Activated CD8-positive, alpha-beta memory T cell treated with anti-CD3 and anti-CD28 coated beads, Interleukin-2, amount 50 U/mL, for 1 hour (primary cell): Measurements from ENCODE around the gene KBTBD13.

Experiments used
- DNase-seq: peaks from one replicate; pipeline ENCODE4 v3.0.0-alpha.2; 2020; ENCODE audit errors: extremely low read depth

The KBTBD13 gene

DNA sequence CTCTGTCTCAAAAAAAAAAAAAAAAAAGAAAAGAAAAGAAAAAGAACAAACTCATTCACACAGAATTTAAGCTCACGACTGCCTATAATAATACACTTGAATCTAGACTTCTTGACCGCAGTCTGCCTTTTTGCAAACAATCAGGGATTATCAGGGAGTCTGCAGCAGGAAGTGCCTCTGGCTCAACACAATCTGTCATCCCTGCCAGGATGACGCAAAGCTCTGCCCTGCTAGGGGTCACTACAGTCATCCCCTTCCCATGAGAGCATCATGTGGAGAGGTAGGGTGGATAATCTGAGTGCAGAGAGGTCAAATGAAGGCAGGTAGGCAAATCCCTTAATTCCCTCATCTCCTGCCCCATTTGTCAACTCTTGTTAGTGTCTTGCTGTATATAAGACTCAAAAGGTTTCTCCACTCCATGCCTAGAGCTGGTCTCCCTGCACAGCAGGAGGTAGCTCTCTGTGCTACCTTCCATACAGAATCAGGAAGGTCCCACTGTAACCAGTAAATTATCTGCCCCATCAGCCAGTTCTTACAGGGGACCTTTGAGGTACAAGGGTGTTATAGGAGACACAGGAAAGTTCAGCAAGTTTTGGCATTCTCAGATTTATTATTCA is 34.2 kb downstream of the KBTBD13 start:
- no peak for DNase-seq

DNA sequence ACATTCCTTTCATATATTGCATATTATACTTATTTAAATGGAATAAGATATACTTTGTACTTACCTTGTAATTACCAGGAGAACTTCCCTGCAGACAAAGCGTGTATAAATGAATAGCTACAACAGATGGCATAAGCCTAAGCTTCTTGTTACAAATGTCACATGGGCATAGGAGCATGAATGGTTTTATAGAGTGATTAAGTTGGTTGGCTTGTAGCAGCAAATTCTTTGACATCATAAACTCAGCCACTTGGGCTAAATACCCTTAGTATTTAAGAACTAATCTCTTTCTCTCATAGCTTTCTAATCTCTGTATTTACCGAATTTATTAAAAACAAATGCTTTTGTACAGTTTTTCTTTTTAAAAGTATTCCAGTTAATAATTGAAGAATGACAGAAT is 38.5 kb downstream of the KBTBD13 start, which contains the start of gene UBAP1L:
Gene UBAP1L, minus strand, starts transcription at position 115 of the 400 bp plus-strand sequence. CDS start 8,985 bp downstream, outside the sequence.
- DNase-seq = no peak

DNA sequence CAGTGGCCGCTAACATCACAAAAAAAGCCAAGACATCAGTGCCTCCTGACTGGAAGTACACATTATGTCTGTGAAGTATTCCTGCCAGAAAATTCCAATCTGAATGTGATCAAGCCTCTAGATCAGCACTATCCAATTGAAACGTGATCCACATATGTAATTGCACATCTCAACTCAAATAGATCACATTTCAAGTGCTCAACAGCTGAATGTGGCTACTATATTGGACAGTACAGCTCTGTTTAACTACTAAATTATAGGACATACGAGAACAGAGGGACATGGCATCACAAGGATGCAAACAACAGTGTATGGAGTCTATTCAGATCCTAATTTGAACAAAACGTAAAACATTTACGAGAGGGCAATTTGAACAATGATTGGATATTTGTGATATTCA is 39.0 kb downstream of the KBTBD13 start:
- DNase-seq = no peak
